ENCODE results near the gene IL20.
A peak's percentile ranks its signal among the peaks of the same experiment; 100 is the strongest.
"Not testable (repeated sequence)": the region's sequence is repeated elsewhere in the genome, so short reads cannot be mapped to it uniquely, and the experiment has no call there.

IL20 gene

DNA sequence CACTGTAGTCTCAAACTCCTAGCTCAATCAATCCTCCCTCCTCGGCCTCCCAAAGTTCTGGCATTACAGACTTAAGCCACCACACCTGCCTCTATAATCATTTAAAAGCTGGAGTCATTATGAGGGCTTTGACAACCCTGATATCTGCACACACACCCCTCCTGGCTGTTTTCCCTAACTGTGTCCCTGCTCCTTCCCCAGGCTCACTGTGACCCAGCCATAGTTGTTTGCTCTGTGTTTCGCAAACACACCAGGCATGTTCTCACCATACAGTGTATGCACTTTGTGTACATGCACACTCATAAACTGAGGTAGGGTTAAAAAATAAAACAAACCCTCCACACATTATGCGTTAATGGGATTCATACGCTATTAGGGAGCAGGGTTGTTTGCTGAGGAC lies 21.8 kb upstream of the IL20 start:
- no peak for DNase-seq (ENCODE audit: low read depth)

DNA sequence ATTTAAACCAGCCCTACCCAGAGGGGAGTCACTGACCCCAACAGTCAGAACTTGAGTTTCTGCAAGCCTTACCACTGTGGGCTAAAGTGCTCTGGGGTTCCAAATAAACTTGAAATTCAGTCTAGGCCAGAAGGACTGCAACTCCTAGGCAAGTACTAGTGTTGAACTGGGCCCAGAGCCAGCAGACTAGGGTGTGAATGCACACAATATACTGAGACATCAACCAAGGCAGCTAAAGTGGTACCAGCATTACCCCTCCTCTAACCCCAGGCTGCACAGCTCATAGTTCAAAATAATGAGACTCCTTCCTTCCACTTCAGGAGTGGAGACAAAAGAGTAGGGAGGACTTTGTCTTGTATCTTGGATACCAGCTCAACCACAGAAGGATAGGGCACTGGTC lies 18.9 kb upstream of the IL20 start:
- no peak for DNase-seq (ENCODE audit: low read depth)

DNA sequence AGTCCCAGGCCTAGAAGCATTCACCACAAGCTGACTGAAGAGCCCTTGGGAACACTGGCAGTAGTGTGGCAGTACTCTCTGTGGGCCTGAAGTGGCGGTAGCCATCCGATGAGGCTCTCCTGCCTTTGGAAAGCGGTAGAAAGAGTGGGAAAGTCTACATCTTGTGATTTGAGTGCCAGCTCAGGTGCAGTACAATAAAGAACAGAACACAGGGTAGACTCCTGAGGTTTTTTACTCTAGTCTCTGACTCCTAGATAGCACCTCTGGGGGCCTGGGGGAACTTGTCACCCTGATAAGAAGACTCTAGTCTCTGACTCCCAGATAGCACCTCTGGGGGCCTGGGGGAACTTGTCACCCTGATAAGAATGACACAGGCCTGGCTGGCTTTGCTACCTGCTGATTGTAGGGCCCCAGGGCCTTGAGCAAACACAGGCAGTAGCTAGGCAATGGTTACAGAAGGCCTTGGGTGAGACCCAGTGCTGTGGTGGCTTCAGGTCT lies 18.0 kb upstream of the IL20 start:
- no peak for DNase-seq (ENCODE audit: low read depth)

DNA sequence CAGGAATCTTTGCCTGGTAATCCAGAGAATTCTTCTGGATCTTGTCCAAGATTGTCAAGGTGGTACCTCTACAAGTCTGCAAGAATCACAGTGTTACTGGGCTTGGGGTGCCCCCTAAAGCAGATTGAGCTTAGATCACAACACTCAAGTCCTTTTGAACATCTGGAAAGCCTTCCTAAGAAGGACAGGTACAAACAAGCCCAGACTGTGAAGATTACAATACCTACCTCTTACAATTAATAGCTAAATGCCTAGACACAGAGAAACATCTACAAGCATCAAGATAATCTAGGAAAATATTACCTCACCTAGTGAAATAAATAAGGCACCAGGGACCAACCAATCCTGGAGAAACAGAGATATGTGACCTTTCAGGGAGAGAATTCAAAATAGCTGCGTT lies 17.5 kb upstream of the IL20 start:
- no peak for DNase-seq (ENCODE audit: low read depth)

DNA sequence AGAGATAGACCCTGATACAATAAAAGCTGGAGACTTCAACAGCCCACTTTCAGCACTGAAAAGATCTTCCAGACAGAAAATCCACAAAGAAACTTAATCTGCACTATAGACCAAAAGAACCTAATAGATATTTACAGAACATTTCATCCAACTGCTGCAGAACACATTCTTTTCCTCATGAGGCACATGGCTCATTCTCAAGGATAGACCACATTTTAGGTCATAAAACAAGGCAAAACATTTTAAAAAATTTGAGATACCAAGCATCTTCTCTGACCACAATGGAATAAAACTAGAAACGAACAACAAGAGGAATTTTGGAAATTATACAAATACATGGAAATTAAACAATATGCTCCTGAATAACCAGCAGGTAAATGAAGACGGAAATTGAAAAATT lies 15.0 kb upstream of the IL20 start:
- no peak for DNase-seq (ENCODE audit: low read depth)

DNA sequence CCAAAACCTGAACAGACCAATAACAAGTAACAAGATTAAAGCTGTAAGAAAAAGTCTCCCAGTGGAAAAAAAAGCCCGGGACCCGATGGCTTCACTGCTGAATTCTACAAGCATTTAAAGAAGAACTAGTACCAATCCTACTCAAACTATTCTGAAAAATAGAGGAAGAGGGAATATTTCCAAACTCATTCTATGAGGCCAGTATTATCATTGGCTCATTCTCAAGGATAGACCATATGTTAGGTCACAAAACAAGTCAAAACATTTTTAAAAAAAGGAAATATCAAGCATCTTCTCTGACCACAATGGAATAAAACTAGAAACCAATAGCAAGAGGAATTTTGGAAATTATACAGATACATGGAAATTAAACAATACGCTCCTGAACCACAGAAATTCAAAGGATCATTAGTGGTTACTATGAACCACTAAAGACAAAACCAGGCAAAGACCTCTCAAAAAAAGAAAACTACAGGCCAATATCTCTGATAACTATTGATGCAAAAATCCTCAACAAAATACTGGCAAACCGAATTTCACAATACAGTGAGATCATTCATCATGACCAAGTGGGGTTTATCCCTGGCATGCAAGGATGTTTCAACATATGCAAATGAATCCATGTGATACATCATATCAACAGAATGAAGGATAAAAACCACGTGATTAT lies 13.9 kb upstream of the IL20 start:
- DNase-seq (ENCODE audit: low read depth) = peak; percentile 80

DNA sequence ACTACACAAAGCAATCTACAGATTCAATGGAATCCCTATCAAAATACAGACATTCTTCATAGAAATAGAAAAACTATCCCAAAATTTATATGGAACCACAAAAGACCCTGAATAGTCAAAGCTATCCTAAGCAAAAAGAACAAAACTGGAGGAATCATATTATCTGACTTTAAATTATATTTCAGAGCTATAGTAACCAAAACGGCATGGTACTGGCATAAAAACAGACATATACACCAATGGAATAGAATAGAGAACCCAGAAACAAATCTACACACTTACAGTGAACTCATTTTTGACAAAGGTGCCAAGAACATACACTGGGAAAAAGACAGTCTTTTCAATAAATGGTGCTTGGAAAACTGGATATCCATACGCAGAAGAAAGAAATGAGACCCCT lies 12.8 kb upstream of the IL20 start:
- DNase-seq (ENCODE audit: low read depth) = not testable (repeated sequence)

DNA sequence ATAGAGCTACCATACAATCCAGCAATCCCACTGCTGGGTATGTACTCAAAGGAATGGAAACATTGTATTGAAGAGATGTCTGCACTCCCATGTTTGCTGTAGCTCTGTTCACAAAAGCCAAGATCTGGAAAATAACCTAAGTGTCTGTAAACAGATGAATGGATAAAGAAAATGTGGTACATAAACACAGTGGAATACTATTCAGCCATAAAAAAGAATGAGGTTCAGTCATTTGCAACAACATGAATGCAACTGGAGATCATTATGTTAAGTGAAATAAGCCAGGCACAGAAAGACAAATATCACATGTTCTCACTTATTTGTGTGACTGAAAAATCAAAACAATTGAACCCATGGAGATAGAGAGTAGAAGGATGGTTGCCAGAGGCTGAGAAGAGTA lies 11.7 kb upstream of the IL20 start:
- not testable (repeated sequence) for DNase-seq (ENCODE audit: low read depth)

DNA sequence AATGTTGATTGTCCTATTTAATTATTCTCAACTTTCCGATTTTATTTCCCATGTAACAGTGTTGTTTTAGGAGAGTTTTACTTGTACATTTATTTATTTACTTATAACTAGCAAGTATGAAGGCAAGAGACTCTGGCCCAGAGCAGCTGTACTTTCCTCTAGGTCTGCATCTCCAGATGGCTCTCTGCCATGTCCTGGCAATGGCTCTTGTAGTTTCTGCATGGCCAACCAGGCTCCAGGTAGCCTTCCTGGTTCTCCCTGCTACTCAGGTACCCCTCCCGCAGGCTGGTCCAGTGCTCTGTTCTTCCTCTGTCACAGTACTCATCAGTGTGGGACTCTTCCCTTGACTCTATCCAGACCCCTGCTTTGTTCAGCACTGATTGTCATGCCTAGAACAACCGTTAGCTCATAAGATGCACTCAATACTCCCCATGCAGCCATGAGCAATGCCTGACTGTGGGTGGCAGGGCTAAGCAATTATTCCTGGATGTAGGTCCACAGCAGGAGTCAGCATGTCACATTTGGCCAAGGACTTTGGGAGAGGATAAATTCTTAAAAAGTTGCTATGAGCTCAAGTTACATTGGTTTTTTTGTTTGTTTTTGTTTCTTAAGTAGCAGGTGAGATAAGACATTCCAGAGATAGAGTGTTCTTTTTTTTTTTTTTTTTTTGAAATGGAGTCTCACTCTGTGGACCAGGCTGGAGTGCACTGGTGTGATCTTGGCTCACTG lies 10.9 kb upstream of the IL20 start:
- DNase-seq (ENCODE audit: low read depth) = no peak

DNA sequence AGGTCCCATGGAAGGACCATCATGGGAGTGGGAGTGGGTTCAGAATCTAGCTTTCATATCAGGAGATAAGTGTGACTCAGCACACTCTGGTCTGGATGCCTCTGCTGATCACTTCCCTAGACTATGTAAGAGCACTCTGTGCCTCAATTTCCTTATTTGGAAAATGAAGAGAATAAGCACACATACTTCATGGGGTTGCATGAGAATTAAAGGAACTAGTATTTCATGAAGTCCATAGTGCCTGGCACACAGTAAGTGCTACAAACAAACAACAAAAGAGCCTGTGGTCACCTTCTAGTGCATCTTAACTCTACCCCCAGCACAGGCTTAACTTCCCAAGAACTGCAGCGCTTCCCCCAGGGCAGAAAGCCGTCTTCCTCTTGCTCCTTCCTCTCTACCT lies 9.6 kb upstream of the IL20 start:
- no peak for DNase-seq (ENCODE audit: low read depth)

DNA sequence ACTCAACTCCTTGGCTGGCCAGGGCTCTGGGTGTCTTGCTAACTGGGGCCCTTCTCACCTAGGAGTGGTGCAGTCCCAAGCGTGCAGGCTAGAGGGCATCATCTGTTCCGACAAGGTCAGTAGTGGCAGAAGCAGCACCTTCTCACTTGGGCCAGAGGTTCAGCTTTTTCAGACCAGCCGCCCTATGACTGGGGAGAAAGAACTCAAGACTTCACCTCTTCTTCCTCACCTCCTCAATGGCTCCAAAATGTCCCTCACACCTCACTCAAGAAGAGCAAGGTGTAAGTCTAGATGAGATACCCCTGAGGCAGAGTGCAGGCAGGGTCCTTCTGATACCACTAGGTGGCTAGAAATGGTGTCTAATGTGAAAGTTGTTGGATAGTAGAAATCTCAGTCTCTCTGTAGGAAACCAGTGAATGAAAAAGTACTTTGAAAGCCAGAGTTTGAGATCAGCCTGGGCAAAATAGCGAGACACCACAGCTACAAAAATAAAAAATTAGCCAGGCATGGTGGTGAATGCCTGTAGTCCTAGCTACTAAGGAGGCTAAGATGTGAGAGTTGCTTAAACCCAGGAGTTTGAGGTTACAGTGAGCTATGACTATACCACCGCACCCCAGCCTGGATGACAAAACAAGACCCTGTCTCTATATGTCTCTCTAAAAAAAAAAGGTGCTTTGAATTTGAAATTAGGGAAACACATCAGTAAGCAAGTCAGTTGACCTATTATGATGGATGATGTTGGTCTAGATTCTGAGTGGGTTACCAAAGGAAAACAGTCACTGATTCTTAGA lies 8.6 kb upstream of the IL20 start:
- DNase-seq (ENCODE audit: low read depth) = no peak

DNA sequence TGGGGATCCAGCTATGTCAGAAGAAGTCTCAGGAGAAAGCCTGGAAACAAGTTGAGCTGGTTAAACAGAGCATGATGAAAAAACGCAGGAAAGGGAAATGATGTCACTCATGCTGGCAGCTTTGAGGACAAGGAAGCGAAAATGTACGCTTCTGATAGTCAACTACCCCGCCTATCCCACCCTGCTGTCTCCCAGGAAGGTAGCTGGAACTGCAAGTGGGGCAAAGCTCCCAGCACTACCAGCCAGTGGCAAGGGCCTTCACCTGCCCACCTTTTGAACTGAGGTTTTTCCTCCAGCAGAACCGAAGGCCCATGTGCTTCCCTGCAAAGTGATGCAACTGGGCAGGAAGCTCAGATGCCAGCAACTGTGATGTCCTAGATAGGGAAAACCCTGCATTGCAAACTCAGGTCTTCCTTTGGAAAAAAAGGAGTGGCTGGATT lies 6.3 kb upstream of the IL20 start:
- no peak for DNase-seq (ENCODE audit: low read depth)

DNA sequence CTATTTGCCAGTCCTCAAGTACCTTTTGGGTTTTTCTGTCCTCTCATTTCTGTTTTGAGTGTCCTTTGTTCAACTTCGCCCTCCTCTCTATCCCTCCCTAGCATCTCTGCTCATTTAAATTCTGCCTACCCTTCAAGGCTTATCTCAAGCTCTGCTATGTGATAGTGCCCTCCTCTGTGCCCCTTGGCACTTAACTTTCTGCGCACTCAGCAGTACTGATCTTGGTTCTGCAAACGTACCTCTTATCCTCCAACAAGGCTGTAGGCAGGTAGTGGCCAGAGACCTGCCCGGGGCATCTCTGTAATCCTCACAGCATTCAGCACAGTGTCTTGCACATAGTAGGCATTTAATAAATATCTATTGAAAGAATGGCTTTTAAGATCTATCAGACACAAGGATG lies 5.3 kb upstream of the IL20 start:
- DNase-seq (ENCODE audit: low read depth) = no peak

DNA sequence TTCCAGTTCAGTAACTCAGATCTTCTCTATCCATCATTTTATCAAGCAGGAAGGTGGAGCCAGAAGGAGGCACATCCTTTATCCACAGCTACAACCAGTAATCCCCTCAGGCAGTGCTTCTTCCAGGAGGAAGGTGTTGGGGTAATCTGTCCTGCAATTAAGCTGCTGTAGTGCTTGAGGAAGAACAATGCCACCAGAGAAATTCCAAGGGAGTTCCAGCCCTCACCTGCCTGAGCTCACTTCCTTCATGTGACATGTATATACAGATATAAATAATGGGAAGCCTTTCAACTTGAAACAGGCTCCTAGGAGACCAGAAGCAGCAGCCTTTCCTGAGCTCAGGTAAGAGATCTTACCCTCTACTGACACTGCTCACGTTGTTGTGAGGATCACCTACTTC lies 2.2 kb upstream of the IL20 start:
- DNase-seq (ENCODE audit: low read depth) = no peak

DNA sequence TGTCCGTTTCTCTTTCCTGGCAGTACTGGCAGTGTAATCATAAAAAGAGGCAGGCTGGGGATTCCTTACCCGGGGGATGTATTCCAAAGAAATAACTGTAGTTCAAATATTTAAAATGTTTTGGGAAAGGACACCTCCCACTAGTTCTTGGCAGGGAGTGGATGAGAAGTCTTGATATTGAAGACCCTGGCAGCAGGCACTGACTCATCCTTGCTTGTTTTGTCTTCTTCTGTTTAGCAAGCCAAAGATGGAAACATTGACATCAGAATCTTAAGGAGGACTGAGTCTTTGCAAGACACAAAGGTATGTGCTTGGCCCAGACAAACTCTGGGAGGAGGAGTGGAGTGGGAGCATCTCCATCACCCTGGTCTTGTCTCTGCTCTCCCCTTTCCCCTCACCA lies 639 bp downstream of the IL20 start:
- DNase-seq (ENCODE audit: low read depth) = peak; percentile 35

DNA sequence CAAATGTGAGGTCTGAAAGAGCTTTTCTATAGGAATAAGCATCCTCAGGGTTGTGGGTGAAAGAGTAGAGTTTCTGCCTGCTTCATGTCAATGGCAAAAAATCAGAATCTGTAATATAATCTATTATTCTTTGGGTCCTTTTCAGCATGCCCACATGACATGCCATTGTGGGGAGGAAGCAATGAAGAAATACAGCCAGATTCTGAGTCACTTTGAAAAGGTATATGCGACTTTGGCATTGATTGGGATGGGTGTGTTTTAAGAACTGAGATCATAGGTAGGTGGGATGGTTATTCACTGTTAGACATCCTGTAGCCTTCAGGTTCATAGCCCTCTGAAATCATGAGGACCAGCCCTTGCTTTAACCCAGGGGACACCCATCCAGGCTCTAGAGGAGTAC lies 1.8 kb downstream of the IL20 start:
- no peak for DNase-seq (ENCODE audit: low read depth)

DNA sequence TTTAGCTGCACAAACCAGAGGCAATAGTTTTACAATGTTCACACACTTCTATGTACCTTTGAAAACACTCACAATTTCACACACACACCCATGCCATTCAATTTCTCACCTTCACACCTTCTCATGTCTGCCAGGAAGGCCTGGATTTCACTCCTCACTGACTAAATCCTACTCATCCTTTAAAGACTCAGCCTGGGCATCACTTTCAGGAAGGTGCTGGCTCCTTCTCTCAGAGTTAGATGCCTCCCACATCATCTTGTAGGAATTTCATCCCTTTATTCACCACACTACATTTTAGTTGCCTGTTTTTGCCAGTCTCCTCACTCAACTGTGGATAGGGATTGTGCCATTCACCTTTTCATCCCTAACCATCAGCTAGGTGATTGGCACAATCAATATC lies 2.3 kb downstream of the IL20 start:
- DNase-seq (ENCODE audit: low read depth) = no peak

DNA sequence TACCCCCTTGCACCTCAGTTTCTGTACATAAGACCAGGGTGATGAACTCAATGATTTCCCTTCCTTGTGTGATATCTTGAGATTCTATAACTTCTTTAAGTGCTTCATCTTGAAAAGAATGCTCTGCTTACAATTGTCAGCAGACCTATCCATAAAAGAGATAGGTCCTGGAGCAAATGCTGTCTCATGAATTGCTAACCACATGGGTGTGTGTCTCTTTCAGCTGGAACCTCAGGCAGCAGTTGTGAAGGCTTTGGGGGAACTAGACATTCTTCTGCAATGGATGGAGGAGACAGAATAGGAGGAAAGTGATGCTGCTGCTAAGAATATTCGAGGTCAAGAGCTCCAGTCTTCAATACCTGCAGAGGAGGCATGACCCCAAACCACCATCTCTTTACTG lies 2.8 kb downstream of the IL20 start:
- DNase-seq (ENCODE audit: low read depth) = no peak

DNA sequence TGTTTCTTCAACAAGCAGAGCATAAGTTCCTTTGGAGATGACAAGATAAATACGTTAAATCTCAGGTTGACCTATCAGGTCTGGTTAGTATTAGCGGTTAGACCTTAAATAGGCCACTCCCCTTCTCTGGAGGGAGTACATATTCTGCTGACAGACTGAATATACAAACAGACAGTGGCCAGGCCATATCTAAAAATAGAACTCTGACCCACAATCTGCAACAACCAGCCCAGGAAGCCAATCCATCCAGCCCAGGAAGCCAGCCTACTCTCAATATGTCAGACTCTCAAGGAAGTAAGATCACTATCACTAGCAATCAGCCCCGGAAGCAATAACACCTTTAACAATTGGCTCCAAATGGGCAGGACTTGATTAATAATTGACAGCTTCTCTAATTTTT lies 6.7 kb downstream of the IL20 start:
- DNase-seq (ENCODE audit: low read depth) = no peak

DNA sequence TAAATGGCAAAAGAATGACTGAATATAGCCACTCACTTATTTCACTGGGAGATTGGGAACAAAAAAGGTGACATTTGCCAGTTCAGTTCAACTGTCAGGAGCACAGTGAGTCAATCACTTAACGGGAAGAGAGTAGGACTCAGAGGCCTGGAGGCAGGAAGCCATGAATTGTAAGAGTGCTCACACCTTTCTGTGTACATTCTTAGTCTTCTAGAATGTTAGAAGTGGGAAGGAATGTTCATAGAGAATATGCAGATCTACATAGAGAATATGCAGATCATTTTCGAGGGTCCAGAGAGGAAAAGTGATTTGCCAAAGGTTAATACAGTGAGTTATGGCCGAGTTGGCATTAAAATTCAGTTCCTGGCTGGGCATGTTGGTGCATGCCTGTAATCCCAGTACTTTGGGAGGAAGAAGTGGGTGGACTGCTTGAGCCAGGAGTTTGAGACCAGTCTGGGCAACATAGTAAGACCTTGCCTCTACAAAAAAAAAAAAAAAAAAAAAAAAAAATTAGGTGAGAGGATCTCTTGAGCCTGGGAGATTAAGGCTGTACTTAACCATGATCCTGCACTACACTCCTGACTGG lies 8.3 kb downstream of the IL20 start:
- no peak for DNase-seq (ENCODE audit: low read depth)

DNA sequence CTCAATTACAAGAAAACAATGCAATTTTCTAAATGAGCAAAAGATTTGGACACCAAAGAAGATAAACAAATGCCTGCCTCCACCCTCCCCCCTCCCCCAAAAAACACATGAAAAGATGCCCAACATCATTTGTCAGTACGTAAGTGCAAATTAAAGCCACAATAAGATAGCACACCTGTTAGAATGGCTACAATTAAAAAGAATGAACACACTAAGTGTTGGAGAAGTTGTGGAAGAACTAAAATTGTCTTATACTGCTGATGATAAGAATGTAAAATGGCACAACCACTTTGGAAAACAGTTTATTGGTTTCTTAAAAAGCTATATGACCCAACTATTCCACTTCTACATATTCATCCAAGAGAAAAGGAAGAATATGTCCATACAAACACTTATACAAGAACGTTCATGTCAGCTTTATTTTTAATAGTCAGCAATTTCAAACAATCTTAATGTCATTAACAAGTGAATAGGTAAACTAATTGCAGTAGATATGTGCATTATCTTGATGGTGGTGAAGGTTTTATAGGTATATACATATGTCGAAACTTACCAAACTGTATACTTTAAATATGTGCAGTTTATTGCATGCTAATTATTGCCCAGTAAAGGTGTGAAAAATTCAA lies 10.4 kb downstream of the IL20 start:
- DNase-seq (ENCODE audit: low read depth) = no peak

DNA sequence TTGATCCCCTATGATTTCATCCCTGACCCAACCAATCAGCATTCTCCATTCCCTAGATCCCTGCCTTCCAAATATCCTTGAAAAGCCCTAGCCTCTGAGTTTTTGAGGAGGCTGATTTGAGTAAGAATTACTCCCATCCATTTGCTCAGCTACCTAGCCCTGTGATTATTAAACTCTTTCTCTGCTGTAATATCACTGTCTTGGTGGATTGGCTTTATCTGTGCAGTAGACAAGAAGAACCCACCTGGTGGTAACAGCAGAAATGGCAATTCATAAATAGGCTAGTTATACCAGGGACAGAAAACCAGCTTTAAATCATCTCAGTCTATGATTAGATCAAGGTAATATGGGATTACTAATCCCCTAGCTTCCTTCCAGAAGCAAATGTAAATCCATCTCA lies 13.0 kb downstream of the IL20 start:
- no peak for DNase-seq (ENCODE audit: low read depth)

All from iris pigment epithelial cell (primary cell).